GM19324 (cell line): ENCODE measurements around the gene TMPRSS12.
"Not testable (repeated sequence)": the region's sequence is repeated elsewhere in the genome, so short reads cannot be mapped to it uniquely, and the experiment has no call there.

ENCODE experiments used
- ATAC-seq: cut with Tn5 transposase; IDR thresholded peaks from one replicate; pipeline ENCODE4 v1.9.1; 2021; ENCODE audit warnings: mild to moderate bottlenecking, moderate library complexity; ENCODE audit not compliant: unreplicated experiment, low FRiP score

The TMPRSS12 gene

GRCh38 chr12:50842637-50843493 lies at the start of gene TMPRSS12:
Gene TMPRSS12 (plus strand): TSS chr12:50842926. CDS start chr12:50842965, 39 bp downstream.
- ATAC-seq, result no peak

GRCh38 chr12:50799908-50800307 lies 42.8 kb upstream of the TMPRSS12 start:
- no peak for ATAC-seq

GRCh38 chr12:50803230-50803875 lies 39.4 kb upstream of the TMPRSS12 start:
- no peak for ATAC-seq

GRCh38 chr12:50806176-50806575 lies 36.5 kb upstream of the TMPRSS12 start:
- ATAC-seq, result no peak

- ATAC-seq, result not testable (repeated sequence)
Measured at GRCh38 chr12:50809131-50809530, 33.6 kb upstream of the TMPRSS12 start.

- ATAC-seq, result not testable (repeated sequence)
Measured at GRCh38 chr12:50814921-50815320, 27.8 kb upstream of the TMPRSS12 start.

- ATAC-seq, result no peak
Measured at GRCh38 chr12:50820177-50820576, 22.5 kb upstream of the TMPRSS12 start.

- no peak for ATAC-seq
Measured at GRCh38 chr12:50822082-50822481, 20.6 kb upstream of the TMPRSS12 start.

GRCh38 chr12:50823724-50824123 lies 19.0 kb upstream of the TMPRSS12 start:
- ATAC-seq, result not testable (repeated sequence)

GRCh38 chr12:50824914-50825313 lies 17.8 kb upstream of the TMPRSS12 start:
- ATAC-seq, result no peak

- no peak for ATAC-seq
Measured at GRCh38 chr12:50825372-50825838, 17.3 kb upstream of the TMPRSS12 start.

GRCh38 chr12:50828121-50828520 lies 14.6 kb upstream of the TMPRSS12 start:
- ATAC-seq, result no peak

GRCh38 chr12:50828886-50829285 lies 13.8 kb upstream of the TMPRSS12 start:
- ATAC-seq, result no peak

GRCh38 chr12:50833801-50834200 lies 8.9 kb upstream of the TMPRSS12 start:
- not testable (repeated sequence) for ATAC-seq

- no peak for ATAC-seq
Measured at GRCh38 chr12:50839042-50839441, 3.7 kb upstream of the TMPRSS12 start.

GRCh38 chr12:50840809-50841487 lies 1.8 kb upstream of the TMPRSS12 start:
- ATAC-seq, result no peak

GRCh38 chr12:50841716-50842531 lies 802 bp upstream of the TMPRSS12 start:
- no peak for ATAC-seq

GRCh38 chr12:50845021-50845647 lies 2.4 kb downstream of the TMPRSS12 start:
- ATAC-seq, result no peak

- no peak for ATAC-seq
Measured at GRCh38 chr12:50848963-50849362, 6.2 kb downstream of the TMPRSS12 start.

- not testable (repeated sequence) for ATAC-seq
Measured at GRCh38 chr12:50855218-50855617, 12.5 kb downstream of the TMPRSS12 start.
